Panc1 (cell line): Measurements from ENCODE around the gene FIG4.

Source experiments
- POLR2AphosphoS5 ChIP-seq: IDR thresholded peaks from 2 replicates; pipeline ENCODE4 v1.6.1; 2012; ENCODE audit warnings: mild to moderate bottlenecking, low read depth, low read length, moderate library complexity
- TF ChIP-seq, protein P1 (sequence below): fragments of 450-650 bp; IDR thresholded peaks from 2 replicates; pipeline ENCODE4 v1.5.1; 2017; ENCODE audit warnings: mild to moderate bottlenecking

DNA sequence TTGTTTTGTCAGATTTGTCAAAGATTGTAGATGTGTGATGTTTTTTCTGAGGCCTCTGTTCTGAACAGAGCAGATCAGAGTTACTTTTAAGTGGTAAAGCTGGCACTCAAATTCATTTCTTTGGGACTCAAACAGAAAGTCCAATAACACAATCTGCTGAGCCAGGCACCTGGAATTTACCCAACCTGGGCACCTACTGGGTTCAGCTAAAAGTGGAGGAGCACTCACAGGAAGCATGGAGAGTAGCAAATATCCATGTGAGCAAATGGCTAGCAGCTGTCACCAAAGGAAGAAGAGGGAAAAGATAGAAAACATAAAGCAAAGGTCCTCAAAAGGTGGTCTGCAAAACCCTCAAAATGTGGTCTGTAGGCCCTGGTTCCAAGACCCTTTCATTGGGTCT is 116.8 kb downstream of the FIG4 start:
- TF ChIP-seq, protein P1, sequence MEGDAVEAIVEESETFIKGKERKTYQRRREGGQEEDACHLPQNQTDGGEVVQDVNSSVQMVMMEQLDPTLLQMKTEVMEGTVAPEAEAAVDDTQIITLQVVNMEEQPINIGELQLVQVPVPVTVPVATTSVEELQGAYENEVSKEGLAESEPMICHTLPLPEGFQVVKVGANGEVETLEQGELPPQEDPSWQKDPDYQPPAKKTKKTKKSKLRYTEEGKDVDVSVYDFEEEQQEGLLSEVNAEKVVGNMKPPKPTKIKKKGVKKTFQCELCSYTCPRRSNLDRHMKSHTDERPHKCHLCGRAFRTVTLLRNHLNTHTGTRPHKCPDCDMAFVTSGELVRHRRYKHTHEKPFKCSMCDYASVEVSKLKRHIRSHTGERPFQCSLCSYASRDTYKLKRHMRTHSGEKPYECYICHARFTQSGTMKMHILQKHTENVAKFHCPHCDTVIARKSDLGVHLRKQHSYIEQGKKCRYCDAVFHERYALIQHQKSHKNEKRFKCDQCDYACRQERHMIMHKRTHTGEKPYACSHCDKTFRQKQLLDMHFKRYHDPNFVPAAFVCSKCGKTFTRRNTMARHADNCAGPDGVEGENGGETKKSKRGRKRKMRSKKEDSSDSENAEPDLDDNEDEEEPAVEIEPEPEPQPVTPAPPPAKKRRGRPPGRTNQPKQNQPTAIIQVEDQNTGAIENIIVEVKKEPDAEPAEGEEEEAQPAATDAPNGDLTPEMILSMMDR = no peak
- TF ChIP-seq POLR2AphosphoS5 = no peak
